ENCODE measurements around the gene GORAB.

The GORAB gene

GRCh38 chr1:170590921-170591705 lies 59.1 kb downstream of the GORAB start:
- TF ChIP-seq CTCF (conservative IDR thresholded peaks at IDR 0.05) (no peak), ZFX (IDR thresholded peaks at IDR 0.05) (no peak)
- no peak overlapping the region for H3K27ac ChIP-seq

DNA sequence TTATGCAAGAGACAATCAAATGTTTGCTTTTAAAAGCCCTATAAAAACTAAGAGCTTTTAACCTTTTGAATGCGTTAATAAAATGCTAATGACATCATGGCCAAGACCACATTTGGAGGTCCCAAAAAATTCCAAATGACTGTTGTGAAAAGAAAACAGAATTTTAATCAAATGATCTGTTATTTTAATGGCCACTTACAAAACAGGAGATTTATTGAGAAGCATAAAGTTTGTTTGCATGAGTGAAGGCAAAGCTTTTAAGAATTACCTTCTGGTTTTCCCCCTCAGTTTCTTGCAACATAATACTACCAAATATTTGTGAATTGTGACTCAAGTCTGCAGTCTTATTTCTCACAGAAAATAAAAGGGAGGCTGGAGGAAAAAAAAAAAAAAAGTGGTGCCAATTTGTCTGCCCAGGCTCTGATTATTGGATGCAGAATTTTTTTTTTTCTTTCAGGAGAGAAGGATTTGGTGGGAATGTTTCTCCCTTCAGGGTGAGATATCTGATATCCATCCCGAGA lies 60.7 kb downstream of the GORAB start:
- no peak overlapping the region for H3K27ac ChIP-seq
- TF ChIP-seq CTCF (conservative IDR thresholded peaks at IDR 0.05) (no peak), ZFX (IDR thresholded peaks at IDR 0.05) (no peak)

- no peak overlapping the region for H3K27ac ChIP-seq
Measured at GRCh38 chr1:170593173-170594011, 61.4 kb downstream of the GORAB start.

GRCh38 chr1:170594066-170594626 lies 62.2 kb downstream of the GORAB start:
- no peak for TF ChIP-seq CTCF (conservative IDR thresholded peaks at IDR 0.05)
- TF ChIP-seq ZFX (IDR thresholded peaks at IDR 0.05), result no peak
- no peak overlapping the region for H3K27ac ChIP-seq

More at GRCh38 chr1:170593173-170594011, 61.4 kb downstream of the GORAB start:
- TF ChIP-seq CTCF (conservative IDR thresholded peaks at IDR 0.05), result no peak
- no peak for TF ChIP-seq ZFX (IDR thresholded peaks at IDR 0.05)

DNA sequence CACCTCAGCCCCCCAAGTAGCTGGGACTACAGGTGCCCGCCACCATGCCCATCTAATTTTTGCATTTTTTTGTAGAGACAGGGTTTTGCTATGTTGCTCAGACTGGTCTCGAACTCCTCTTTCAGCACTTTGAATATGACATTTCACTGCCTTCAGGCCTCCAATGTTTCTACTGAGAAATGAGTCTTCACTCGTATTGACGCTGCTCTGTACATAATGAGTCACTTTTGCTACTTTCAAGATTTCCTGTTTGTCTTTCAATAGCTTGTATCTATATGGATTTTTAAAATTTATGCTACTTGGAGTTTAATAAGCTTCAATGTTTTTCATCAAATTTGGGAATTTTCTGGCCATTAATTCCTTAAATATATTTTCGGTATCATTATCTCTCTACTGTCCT lies 64.7 kb downstream of the GORAB start:
- TF ChIP-seq CTCF (conservative IDR thresholded peaks at IDR 0.05) (no peak), ZFX (IDR thresholded peaks at IDR 0.05) (no peak)
- no peak overlapping the region for H3K27ac ChIP-seq

DNA sequence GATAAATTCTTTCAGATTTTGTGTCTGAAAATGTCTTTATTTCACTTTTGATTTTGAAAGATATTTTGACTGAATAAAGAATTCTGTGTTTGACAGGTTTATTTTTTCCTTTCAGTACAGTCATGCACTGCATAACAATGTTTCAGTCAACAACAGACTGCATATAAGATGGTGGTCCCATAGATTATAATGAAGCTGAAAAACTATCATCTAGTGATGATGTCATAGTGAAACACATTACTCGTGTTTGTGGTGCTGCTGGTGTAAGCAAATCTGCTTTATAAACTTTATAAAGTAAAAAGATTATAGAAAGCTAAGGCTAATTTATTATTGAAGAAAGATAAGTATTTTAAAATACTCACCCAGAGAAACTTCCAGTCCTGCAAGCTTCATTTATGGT lies 66.7 kb downstream of the GORAB start:
- no peak overlapping the region for H3K27ac ChIP-seq
- TF ChIP-seq CTCF (conservative IDR thresholded peaks at IDR 0.05) (no peak), ZFX (IDR thresholded peaks at IDR 0.05) (no peak)
